GM12878 (cell line): ENCODE results near the gene CHP1. TPM values are rescaled to one million over a fixed set of nuclear protein-coding genes. Genes with fewer than 3 reads are reported as not detected.

Source experiments
- ATAC-seq: fragments of 200-7000 bp; cut with Tn5 transposase; 3 replicates; pipeline ENCODE4 v1.9.1; 2020; ENCODE audit warnings: mild to moderate bottlenecking, moderate library complexity
- BruUV-seq: library from RNA; stranded (reverse); fragments of 400-500 nt; replicated peaks from 2 replicates; lab custom pipeline; 2021; lab: Mats Ljungman, UMichigan
- CTCF ChIA-PET: fragments of 300-600 bp; sonication (Branson Sonifier 250); formaldehyde crosslinking; extraction: SDS; loops from one replicate; lab custom pipeline; 2021; ENCODE audit warnings: inconsistent platforms; lab: Yijun Ruan, JAX
- POLR2A ChIA-PET: fragments of 350-600 bp; formaldehyde crosslinking; extraction: SDS; loops from one replicate; lab custom pipeline; 2021; ENCODE audit warnings: inconsistent platforms; lab: Charles Lee
- RAD21 ChIA-PET: fragments of 300-600 bp; sonication (Branson Sonifier 250); formaldehyde crosslinking; loops from one replicate; lab custom pipeline; 2023; ENCODE audit warnings: antibody characterized with exemption; ENCODE audit not compliant: unreplicated experiment; lab: Charles Lee
- SMC1A ChIA-PET: fragments of 300-600 bp; sonication (Branson Sonifier 250); formaldehyde crosslinking; loops from one replicate; lab custom pipeline; 2023; ENCODE audit not compliant: unreplicated experiment, uncharacterized antibody; lab: Charles Lee
- DNase-seq: peaks from one replicate; pipeline ENCODE4 v3.0.0-alpha.2; 2011; ENCODE audit warnings: low read depth, low spot score
- FAIRE-seq: peaks from 3 replicates; lab custom pipeline; 2011; peaks lifted over from hg19 to GRCh38; lab: Jason Lieb, UNC
- H2AFZ ChIP-seq: 2 replicates; pipeline ENCODE4 v1.6.0; 2011; ENCODE audit warnings: low read depth, low read length, control low read depth; ENCODE audit not compliant: control insufficient read depth
- H3K27ac ChIP-seq: 2 replicates; pipeline ENCODE4 v1.5.1; 2011; ENCODE audit warnings: control low read depth; ENCODE audit not compliant: control insufficient read depth, insufficient read depth
- H3K27me3 ChIP-seq, 2 experiments: replicated peaks in 1 of 2; 2 replicates each; pipeline versions ENCODE4 v1.6.0 to v1.6.1; 2011; ENCODE audit warnings: low read length in 1 of 2; ENCODE audit not compliant: control insufficient read depth in 2 of 2, insufficient read depth in 2 of 2
- H3K36me3 ChIP-seq, 2 experiments: 2 replicates each; pipeline ENCODE4 v1.5.1; 2011; ENCODE audit warnings: low read length in 1 of 2; ENCODE audit not compliant: control insufficient read depth in 2 of 2, insufficient read depth in 2 of 2
- H3K4me1 ChIP-seq: 2 replicates; pipeline ENCODE4 v1.6.1; 2011; ENCODE audit warnings: mild to moderate bottlenecking, low read length, moderate library complexity, mixed read lengths; ENCODE audit not compliant: control insufficient read depth, insufficient read depth
- H3K4me2 ChIP-seq: 2 replicates; pipeline ENCODE4 v1.6.0; 2011; ENCODE audit warnings: control low read depth; ENCODE audit not compliant: control insufficient read depth, insufficient read depth
- H3K4me3 ChIP-seq: fragments of 200-600 bp; sonication (generic); 2 replicates; pipeline ENCODE4 v1.5.1; 2016
- H3K79me2 ChIP-seq: 2 replicates; pipeline ENCODE4 v1.6.0; 2011; ENCODE audit warnings: low read length; ENCODE audit not compliant: control insufficient read depth, insufficient read depth
- H3K9ac ChIP-seq: 2 replicates; pipeline ENCODE4 v1.8.0; 2011; ENCODE audit warnings: low read length, control low read depth, mixed read lengths; ENCODE audit not compliant: control insufficient read depth, insufficient read depth
- H3K9me3 ChIP-seq: replicated peaks from 3 replicates; pipeline ENCODE4 v1.5.1; 2011; ENCODE audit warnings: mild to moderate bottlenecking, low read length; ENCODE audit not compliant: control insufficient read depth, insufficient read depth
- H4K20me1 ChIP-seq: 2 replicates; pipeline ENCODE4 v1.6.0; 2011; ENCODE audit not compliant: control insufficient read depth, insufficient read depth
- ATF2 ChIP-seq: IDR thresholded peaks from 2 replicates; pipeline ENCODE4 v1.6.1; 2012; ENCODE audit warnings: low read length, inconsistent platforms
- BCL11A ChIP-seq: IDR thresholded peaks from 2 replicates; pipeline ENCODE4 v1.6.1; 2011; ENCODE audit warnings: low read depth, low read length
- CEBPZ ChIP-seq: fragments of 150-350 bp; IDR thresholded peaks from 2 replicates; pipeline ENCODE4 v1.6.1; 2016; ENCODE audit warnings: low read depth, low read length
- CHD4 ChIP-seq: fragments of 200-600 bp; sonication (generic); IDR thresholded peaks from 2 replicates; pipeline ENCODE4 v1.6.1; 2016; ENCODE audit warnings: mild to moderate bottlenecking
- CREM ChIP-seq: IDR thresholded peaks from 2 replicates; pipeline ENCODE4 v1.6.1; 2014; ENCODE audit warnings: antibody characterized with exemption, low read depth
- EP300 ChIP-seq, 2 experiments: fragments of 150-350 bp in 1 of 2; IDR thresholded peaks; 2 replicates each; pipeline ENCODE4 v1.6.1; 2011 to 2012; ENCODE audit warnings: low read depth in 2 of 2, low read length in 2 of 2, borderline replicate concordance in 1 of 2, improper control_type of control experiment in 1 of 2, inconsistent platforms in 1 of 2; ENCODE audit not compliant: control insufficient read depth in 1 of 2
- ETV6 ChIP-seq, 2 experiments: fragments of 450-650 bp in 1 of 2; IDR thresholded peaks in 1 of 2; conservative IDR thresholded peaks in 1 of 2; 2 replicates each; pipeline ENCODE4 v1.6.1; 2014; ENCODE audit warnings: antibody characterized with exemption in 1 of 2, borderline replicate concordance in 1 of 2, low read depth in 1 of 2, mild to moderate bottlenecking in 1 of 2, moderate library complexity in 1 of 2
- FOS ChIP-seq: IDR thresholded peaks from 3 replicates; pipeline ENCODE4 v1.6.1; 2011; ENCODE audit warnings: borderline replicate concordance; ENCODE audit not compliant: insufficient read length; ENCODE audit errors: extremely low read depth
- MTA3 ChIP-seq: IDR thresholded peaks from 2 replicates; pipeline ENCODE4 v1.6.1; 2012; ENCODE audit warnings: low read length, inconsistent platforms, borderline replicate concordance
- NFXL1 ChIP-seq: fragments of 450-650 bp; IDR thresholded peaks from 2 replicates; pipeline ENCODE4 v1.6.1; 2017; ENCODE audit warnings: antibody characterized with exemption, mild to moderate bottlenecking, borderline replicate concordance
- PAX5 ChIP-seq: IDR thresholded peaks from 2 replicates; pipeline ENCODE4 v1.6.1; 2011; ENCODE audit warnings: low read depth, low read length, borderline replicate concordance
- SUPT20H ChIP-seq: IDR thresholded peaks from 2 replicates; pipeline ENCODE4 v1.6.1; 2011; ENCODE audit warnings: low read depth, mild to moderate bottlenecking, low read length, moderate library complexity, borderline replicate concordance; ENCODE audit not compliant: control insufficient read depth
- TARDBP ChIP-seq: IDR thresholded peaks from 2 replicates; pipeline ENCODE4 v1.6.1; 2016; ENCODE audit warnings: borderline replicate concordance
- ZNF274 ChIP-seq: IDR thresholded peaks from one replicate; pipeline ENCODE4 v1.8.0; 2011; ENCODE audit not compliant: insufficient read length, insufficient read depth
- WGBS: methylation state at CpG from one replicate; pipeline ENCODE4 v1.1.6; 2016; ENCODE audit warnings: low lambda C conversion rate; ENCODE audit not compliant: insufficient replicate concordance, insufficient coverage; ENCODE audit errors: missing lambda C conversion rate; 5-methylcytosine and 5-hydroxymethylcytosine counted together
- in situ Hi-C: fragments of 300-500 bp; cut with MboI; formaldehyde crosslinking; loops from 9 replicates; pipeline ENCODE4 v1.14.3; 2018; ENCODE audit warnings: mixed read lengths
- intact Hi-C: fragments of 100-400 bp; cut with micrococcal nuclease; formaldehyde crosslinking; loops from one replicate; pipeline ENCODE4 v1.14.2; 2022; ENCODE audit not compliant: unreplicated experiment
- polyA plus RNA-seq, 11 experiments: library from polyadenylated mRNA; depleted of rRNA in 4 of 11; unstranded in 6 of 11; stranded (reverse) in 5 of 11; fragments of >200 nt; fragmentation: Nextera tagmentation in 4 of 11; fragmentation: Illumina TruSeq in 1 of 11; extraction: Ambion mirVana in 4 of 11; extraction: Trizol in 1 of 11; gene quantifications; 1 replicate in 1 of 11; 2 replicates in 10 of 11; pipeline versions ENCODE4 v1.2.1 to v1.2.3, GENCODE V29; 2011 to 2016; ENCODE audit warnings: inconsistent platforms in 2 of 11, missing spikeins in 2 of 11, low read depth in 1 of 11
- total RNA-seq, 4 experiments: library from RNA; depleted of rRNA in 3 of 4; stranded (reverse); fragments of >200 nt in 3 of 4; fragmentation: Illumina TruSeq in 1 of 4; extraction: Trizol in 1 of 4; gene quantifications; 2 replicates each; pipeline versions ENCODE4 v1.2.1 to v1.2.3, GENCODE V29; 2013 to 2021

CHP1 gene
- total and polyA plus RNA-seq, 10 of the 15 experiments (the other 5 are each of a cell fraction or from before 2014, with no cell fraction given), result 25.7 to 45.9 (median 39.1) TPM

- TF ChIP-seq PAX5, result no peak
- TF ChIP-seq CREM, result no peak
- no peak for TF ChIP-seq ETV6 (conservative IDR thresholded peaks at IDR 0.05 in 1 of 2, IDR thresholded peaks at IDR 0.05 in 1 of 2; ENCODE audit: borderline replicate concordance in 1 of 2, low read depth in 1 of 2)
- TF ChIP-seq CEBPZ, result no peak
- no peak for TF ChIP-seq NFXL1
- TF ChIP-seq ZNF274, result no peak
- TF ChIP-seq FOS, result no peak
- TF ChIP-seq, all 136 proteins: peak for 0
Observed at GRCh38 chr15:41289953-41290352, 58.9 kb downstream of the CHP1 start (continued).

- SMC1A ChIA-PET, result interaction anchor here (1.1 to 1.9 kb wide), 7 partner anchors 8 to 144 kb away, joined by 3 to 4 read pairs (median 4); partner anchors contain the start of gene NUSAP1
- RAD21 ChIA-PET, result interaction anchor here (0.6 to 1.7 kb wide), 6 partner anchors 10 to 60 kb away, joined by 3 to 4 read pairs (median 4); partner anchors contain the start of genes CHP1, NUSAP1 and OIP5
- H3K9ac ChIP-seq, result no peak overlapping the region; the same call in 1 of the 2 replicates
- DNase-seq (peak; percentile 84), FAIRE-seq (peak; percentile 81), ATAC-seq (peak; percentile 92)
- CTCF ChIA-PET, result interaction anchor here (1.1 to 3.8 kb wide), 5 partner anchors 20 to 105 kb away, joined by 3 to 16 read pairs (median 3); partner anchors contain the start of genes CHP1, NUSAP1 and OIP5
- in situ Hi-C loops (no loop called here), intact Hi-C loops (loop anchor here (2.0 kb wide), 1 partner anchor 42 kb away; the partner anchor contains the start of genes NUSAP1 and OIP5)
- no peaks in the 10 kb centered on the region; the same call in 1 of the 3 replicates for H3K9me3 ChIP-seq
- no peaks in the 10 kb centered on the region for H4K20me1 ChIP-seq
- H2AFZ ChIP-seq, result no peak overlapping the region
- H3K27me3 ChIP-seq, result no peaks in the 10 kb centered on the region
- peaks cover 13% of the 10 kb centered on the region for H3K4me1 ChIP-seq
- 22% methylated on average over 8 of the region's 9 CpGs for WGBS
- BruUV-seq, result no TSS peak
- H3K4me2 ChIP-seq, result peak overlapping the region; percentile 67
- POLR2A ChIA-PET, result interaction anchor here (0.6 to 2.7 kb wide), 8 partner anchors 9 to 285 kb away, joined by 3 to 11 read pairs (median 4); partner anchors contain the start of genes ITPKA, NUSAP1 and OIP5
- H3K79me2 ChIP-seq, result peaks cover 20% of the 10 kb centered on the region
- H3K4me3 ChIP-seq, result no peak overlapping the region
- peaks cover 3 to 28% of the 10 kb centered on the region in 2 experiments for H3K36me3 ChIP-seq
- H3K27ac ChIP-seq, result peak overlapping the region; percentile 56
- no peak for TF ChIP-seq TARDBP
- TF ChIP-seq EP300 (IDR thresholded peaks at IDR 0.05; ENCODE audit: borderline replicate concordance in 1 of 2, control insufficient read depth in 1 of 2, low read depth in 2 of 2, low read length in 2 of 2), result peak in 1 of 2 experiments; percentile 32; a peak in 1 of 4 replicates
- TF ChIP-seq ATF2, result 0 out of 2 replicates have a peak, but pooled peaks have one; percentile 17
- TF ChIP-seq MTA3, result 0 out of 2 replicates have a peak, but pooled peaks have one; percentile 40
- no peak for TF ChIP-seq SUPT20H
- TF ChIP-seq BCL11A, result 0 out of 2 replicates have a peak, but pooled peaks have one; percentile 31
- TF ChIP-seq CHD4, result no peak
Observed at GRCh38 chr15:41291065-41291631, 60.1 kb downstream of the CHP1 start.
